ENCODE data around the gene ARRDC1.
"Not testable (repeated sequence)": the region's sequence is repeated elsewhere in the genome, so short reads cannot be mapped to it uniquely, and the experiment has no call there.

The ARRDC1 gene

DNA sequence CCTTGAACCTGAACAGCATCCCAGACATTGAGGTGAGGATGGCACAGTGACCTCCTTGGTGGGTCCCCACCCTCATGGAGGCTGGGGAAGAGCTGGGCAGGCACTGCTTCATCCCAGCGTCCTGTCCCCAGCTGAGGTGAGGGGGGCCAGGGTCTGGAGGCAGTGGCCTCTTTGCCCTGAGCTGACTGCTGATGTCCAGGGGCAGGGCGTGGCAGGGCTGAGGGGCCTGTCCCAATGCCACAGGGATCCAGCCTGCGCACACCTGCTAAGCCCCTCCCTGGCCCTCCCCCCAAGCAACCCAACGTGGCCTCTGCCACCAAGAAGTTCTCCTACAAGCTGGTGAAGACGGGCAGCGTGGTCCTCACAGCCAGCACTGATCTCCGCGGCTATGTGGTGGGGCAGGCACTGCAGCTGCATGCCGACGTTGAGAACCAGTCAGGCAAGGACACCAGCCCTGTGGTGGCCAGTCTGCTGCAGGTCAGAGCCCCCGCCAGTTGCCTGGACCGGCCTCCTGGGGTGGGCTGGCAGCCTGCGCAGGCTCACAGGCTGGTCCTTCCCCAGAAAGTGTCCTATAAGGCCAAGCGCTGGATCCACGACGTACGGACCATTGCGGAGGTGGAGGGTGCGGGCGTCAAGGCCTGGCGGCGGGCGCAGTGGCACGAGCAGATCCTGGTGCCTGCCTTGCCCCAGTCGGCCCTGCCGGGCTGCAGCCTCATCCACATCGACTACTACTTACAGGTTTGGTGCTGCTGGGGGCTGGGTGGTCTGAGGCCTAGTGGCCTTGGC, 8.4 kb downstream of the ARRDC1 start:
- FAIRE-seq, result no peak

DNA sequence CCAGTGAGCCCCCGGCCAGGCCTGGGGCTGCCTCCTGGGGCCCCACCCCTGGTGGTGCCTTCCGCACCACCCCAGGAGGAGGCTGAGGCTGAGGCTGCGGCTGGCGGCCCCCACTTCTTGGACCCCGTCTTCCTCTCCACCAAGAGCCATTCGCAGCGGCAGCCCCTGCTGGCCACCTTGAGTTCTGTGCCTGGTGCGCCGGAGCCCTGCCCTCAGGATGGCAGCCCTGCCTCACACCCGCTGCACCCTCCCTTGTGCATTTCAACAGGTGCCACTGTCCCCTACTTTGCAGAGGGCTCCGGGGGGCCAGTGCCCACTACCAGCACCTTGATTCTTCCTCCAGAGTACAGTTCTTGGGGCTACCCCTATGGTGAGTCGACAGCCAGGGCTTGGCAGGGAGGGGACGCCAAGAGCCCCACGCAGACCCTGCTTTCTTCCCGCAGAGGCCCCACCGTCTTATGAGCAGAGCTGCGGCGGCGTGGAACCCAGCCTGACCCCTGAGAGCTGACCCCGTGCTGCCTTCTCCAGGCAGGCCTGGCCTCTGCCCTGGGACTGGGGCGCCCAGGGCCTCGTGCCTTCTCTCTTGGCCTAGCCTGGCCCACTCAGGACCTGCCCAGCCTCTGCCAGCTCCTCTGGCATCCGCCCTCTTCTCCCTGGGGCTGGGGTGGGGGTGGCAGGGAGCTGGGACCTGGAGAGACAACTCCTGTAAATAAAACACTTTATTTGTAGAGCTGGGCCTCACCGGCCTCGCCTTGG, 9.3 kb downstream of the ARRDC1 start:
- FAIRE-seq, result no peak

DNA sequence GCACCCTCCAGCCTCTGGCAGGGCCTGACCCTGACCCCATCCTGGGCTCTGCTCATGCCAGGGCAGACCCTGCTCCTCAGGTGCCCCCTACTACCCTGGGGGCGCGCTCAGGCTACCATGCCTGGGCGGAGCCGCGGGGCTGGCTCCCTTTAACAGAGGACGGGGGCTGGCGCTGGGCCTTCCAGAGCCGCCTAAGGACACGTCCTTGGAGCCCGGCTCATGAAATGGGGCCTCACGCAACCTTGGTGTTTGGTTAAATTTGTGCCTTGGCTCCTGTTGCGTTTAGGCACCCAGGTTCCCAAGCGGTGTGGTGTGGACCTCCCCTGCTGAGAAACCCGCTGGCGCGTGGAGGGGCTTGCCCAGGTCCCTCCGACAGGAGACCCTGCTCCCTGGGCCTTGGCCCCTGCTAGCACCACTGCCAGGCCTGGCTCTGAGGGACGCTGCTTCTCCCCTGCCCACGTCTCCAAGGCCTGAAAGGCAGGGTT, 9.9 kb downstream of the ARRDC1 start:
- FAIRE-seq, result no peak

DNA sequence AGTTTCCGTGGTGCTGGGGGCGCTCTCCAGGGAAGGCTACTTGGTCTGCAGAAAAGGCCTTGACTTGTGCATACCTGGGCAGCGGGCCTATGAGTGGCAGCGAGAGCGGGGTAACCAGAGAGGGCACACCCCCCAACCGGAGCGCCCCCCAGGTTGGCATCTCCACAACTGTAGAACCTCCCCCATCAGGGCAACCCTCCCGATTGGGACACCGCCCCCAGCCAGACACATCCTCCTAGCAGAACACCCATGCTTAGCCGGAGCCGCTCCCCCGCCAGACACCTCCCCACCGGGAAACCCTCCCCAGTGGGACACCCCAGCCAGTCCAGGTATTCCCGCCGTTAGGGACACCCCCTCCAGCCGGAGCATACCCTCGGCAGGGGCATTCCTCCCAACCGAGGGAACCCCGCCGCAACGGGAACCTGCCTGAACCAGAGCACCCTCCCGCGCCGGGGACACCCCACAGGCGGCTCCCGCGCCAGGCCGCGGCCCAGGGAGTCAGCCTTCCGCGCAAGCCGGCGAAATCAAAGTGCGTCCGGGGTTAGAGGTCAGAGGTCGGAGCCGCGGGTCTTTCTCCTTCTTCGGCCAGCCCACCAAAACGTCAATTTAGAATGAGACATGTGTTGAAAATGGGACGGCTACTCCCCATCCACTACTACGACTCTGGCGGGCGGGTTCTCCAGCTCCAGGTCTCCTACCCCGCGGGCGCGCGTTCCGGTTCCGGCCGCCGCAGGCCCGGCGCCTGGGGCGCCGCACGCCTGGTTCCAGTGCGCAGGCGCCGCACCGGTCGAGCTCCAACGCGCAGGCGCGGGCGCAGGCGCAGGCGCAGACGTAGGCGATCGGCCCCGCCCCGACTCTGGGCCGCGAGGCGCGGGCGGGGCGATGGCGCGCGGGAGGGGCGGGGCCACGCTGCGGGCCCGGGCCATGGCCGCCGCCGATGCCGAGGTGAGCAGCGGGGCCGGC, 12.9 kb downstream of the ARRDC1 start, which contains the start of gene EHMT1:
Gene EHMT1 (plus strand): TSS at position 901 of the 963 bp plus-strand sequence. CDS start 24 bp downstream, at position 925.
- no peak for FAIRE-seq

DNA sequence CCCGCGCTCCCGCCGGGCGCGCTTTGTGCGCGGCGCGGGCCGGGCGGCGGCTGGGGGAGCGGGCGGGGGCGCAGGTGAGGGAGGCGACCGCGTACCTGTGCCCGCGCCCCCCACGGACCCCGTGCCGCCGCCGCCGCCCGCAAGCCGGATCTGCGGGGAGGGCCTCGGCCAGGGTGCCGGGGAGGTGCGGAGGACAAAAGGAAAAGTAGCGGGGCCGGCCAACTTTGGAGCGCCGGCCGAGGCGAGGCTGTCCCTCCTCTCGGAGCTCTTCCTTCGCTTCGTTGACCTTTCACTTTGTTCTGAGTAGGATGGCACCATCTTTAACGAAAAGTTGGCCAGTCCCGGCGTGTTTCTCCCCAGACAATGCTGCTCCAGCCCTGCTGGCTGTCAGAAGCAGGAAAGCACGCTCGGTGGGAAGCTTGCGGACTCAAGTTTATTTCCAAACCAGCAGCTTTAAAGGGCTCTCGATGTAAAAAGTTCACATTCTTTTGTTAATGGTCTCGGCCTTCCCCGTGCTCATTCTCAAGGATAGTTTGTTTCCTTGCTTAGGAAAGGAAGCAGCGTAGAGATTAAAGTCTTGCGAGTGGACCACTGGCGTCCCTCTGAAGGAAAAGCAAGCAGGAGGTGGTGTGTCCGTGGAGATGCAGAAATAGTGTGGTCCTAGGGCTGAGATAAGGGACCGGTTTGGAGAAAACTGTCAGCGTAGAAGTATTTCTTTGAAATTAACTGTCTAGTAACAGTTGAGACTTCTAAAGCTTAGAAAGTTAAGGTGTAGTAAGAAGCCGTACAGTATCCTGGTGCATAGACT, 14.0 kb downstream of the ARRDC1 start:
- no peak for FAIRE-seq

DNA sequence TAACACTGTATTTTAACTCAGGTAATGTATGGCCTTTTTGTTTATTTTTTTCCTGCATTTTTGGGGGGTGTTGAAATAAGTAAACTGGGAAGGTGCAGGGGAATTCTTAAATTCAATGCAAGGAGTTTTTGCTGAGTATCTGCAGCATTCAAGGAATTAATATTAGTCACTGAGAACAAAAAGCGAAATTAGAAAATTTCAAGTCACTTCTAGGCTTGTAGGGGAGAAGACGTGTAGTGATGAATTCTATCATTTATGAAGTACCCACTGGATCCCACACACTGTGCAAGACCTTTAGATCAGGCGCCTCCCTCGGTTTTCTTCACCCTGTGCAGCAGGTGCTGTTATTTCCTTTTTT, 14.5 kb downstream of the ARRDC1 start:
- no peak for FAIRE-seq

DNA sequence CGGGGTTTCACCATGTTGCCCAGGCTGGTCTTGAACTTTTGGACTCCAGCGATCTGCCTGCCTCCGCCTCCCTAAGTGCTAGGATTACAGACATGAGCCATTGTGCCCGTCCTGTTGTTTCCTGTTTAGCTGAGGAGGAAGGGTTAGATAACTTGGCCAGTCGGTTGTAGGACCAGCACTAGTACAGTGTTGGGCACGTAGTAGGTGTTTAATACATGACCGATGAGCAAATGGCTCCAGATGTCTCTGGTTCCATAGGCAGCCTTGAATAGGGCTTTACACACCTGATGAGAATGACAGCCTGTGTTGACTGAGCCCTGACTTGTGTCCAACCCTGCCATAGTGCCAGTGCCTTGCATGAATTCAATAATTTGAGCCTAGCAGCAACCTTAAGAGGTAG, 15.1 kb downstream of the ARRDC1 start:
- no peak for FAIRE-seq

DNA sequence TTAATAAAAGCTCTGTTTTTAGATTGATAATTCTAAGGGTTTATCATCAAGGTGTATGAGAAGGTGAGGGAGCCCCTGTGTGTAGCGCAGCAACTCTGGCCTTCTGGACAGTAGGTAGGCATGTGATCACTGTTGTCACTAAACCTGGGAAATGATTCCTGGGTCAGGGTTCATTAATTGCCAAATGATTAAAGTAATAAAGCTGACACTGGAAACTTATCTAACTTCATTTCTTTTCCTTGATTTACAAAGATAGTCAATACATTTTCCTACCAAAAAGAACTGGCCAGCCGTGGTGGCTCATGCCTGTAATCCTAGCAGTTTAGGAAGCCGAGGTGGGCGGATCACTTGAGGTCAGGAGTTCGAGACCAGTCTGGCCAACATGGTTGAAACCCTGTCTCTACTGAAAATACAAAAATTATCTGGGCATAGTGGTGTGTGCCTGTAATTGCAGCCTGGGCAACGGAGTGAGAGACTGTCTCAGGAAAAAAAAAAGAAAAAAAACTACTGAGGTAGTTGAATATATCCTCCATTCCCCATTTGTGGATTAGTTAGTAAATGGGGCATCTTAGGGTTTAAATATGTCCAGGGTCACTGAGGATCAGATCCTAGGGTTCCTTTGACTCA, 15.8 kb downstream of the ARRDC1 start:
- no peak for FAIRE-seq

DNA sequence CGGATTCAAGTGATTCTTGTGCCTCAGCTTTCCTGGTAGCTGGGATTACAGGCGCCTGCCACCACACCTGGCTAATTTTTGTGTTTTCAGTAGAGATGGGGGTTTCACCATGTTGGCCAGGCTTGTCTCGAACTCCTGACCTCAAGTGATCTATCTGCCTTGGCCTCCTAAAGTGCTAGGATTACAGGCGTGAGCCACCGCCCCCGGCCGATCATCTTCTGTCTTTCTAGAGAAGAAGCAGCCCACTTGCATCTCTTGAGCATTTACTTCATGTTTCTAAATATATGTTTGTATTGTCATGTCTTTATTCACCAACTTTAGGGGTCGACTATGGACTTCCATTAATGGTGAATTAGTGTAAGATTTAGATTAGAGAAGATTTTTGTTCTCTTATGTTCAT, 16.7 kb downstream of the ARRDC1 start:
- FAIRE-seq, result not testable (repeated sequence)

DNA sequence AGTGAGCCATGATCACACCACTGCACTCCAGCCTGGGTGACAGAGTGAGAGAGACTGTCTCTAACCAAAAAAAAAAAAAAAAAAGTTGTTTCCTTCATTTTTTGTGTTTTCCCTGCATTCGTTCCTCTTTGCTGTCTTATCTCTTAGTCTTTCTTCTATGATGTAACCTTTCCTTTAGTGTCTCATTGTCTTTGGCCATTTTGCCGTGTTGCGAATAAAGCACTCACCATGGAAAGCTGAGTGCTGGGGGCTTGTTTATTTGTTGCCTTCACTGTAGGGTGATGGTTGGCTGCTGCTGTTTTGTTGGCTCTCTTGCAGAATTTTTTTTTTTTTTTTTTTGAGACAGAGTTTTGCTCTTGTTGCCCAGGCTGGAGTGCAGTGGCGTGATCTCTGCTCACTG, 21.0 kb downstream of the ARRDC1 start:
- no peak for FAIRE-seq

DNA sequence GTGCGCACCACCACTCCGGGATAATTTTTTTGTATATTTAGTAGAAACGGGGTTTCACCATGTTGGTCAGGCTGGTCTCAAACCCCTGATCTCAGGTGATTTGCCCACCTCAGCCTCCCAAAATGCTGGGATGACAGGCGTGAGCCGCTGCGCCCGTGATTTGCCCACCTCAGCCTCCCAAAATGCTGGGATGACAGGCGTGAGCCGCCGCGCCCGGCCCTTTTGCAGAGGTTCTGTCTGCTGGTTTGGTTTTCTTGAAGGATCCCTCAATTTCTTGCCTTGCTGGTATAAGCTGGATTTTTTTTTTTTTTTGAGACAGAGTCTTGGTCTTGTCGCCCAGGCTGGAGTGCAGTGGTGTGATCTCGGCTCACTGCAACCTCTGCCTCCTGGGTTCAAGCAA, 21.9 kb downstream of the ARRDC1 start:
- FAIRE-seq, result not testable (repeated sequence)

DNA sequence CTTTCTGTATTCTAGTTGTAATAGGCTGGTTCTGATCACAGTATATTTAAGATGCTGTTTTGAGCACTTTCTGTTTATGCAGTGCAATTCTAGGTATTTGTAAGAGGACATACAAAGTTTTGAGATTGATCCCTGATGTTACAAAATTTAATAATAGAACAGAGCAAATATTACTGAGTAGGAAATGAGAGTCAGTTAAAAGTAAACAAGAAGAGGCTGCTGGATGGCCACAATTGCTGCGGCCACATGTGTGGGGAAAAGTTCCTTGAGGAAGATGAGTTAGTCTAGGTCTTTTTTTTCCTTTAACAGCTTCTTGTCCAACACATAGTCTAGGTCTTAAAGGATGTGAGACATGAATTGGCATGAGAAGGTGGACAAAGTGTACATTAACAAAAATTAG, 24.6 kb downstream of the ARRDC1 start:
- FAIRE-seq, result peak; percentile 47

DNA sequence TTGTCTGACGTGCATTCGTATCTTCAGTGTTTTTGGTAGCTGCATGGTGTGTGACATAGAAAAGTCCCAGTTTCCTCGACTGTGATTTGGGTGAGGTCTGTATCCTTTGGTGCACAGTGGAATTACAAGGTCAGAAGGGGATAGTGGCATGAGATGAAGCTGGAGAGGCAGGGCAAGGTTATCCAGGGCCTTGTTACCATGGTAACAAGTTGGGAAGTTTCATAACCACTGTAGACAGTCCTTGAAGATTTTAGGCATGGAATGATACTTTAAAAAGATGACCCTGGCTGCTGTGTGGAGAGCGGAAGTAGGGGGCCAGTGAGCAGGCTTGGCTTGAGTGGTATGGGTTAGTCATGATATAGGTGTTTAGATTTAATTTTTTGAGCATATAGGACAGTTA, 25.2 kb downstream of the ARRDC1 start:
- FAIRE-seq, result no peak

DNA sequence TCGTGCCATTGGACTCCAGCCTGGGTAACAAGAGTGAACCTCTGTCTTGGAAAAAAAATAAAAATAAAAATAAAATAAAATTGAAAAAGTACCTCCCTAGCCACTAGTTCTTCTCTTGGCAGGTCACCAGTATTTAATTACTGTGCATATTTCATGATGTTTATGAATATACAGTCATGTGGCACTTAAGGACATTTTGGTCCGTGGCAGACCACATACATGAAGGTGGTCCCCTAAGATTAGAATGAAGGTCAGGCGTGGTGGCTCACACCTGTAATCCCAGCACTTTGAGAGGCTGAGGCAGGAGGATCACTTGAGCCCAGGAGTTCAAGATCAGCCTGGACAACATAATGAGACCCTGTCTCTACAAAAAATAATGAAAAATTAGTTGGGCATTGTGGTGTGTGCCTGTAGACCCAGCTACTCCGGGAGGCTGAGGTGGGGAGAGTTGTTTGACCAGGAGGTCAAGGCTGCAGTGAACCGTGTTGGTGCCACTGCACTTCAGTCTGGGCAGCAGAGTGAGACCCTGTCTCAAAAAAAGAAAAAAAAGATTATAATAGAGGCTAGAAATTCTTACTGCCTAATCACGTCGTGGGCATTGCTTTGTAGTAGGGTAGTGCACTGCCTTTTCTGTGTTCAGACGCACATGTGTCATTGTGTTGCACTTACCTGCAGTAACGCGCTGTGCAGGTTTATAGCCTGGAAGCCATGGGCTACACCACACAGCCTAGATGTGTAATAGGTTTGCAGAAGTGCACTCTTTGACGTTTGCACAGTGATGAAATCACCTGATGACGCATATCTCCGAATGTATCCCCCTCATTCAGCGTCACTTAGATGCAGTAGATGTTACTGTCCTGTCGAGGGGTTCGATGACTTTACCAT, 26.1 kb downstream of the ARRDC1 start:
- no peak for FAIRE-seq

DNA sequence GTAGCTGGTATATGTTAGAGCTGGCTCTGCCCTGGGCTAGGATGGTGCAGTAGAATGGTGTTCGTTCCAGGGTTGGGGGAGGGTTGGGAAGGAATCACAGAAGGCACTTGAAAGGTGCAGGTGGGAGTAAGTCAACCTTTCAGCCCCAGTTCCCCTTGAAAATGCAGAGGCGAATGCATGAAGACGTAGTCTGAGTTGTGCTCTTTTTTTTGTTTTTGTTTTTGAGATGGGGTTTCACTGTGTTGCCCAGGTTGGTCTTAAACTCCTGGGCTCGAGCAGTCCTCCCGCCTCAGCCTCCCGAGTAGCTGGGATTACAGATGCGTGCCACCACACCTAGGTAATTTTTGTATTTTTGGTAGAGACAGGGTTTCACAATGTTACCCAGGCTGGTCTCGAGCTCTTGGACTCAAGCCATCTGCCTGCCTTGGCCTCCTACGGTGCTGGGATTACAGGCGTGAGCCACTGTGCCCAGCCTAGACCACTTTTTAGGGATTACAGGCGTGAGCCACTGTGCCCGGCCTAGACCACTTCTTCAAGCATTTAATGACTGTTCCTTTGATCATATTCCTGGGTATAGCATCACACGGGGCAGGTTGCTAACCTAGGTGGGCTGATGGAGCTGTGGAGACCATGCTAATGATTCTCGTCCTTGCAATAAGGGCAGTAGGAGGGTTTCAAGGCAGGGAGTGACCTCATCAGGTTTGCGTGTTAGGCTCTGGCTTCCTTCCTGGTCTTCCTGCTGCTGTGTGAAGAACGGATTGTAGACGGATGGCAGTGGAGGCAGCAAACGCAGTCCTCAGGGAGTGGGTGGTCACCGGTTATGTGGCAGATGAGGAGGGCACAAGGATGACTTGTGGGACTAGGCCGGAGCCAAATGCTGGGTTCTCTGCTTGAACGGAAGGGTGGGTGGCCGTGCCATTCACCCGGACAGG, 27.0 kb downstream of the ARRDC1 start:
- no peak for FAIRE-seq

DNA sequence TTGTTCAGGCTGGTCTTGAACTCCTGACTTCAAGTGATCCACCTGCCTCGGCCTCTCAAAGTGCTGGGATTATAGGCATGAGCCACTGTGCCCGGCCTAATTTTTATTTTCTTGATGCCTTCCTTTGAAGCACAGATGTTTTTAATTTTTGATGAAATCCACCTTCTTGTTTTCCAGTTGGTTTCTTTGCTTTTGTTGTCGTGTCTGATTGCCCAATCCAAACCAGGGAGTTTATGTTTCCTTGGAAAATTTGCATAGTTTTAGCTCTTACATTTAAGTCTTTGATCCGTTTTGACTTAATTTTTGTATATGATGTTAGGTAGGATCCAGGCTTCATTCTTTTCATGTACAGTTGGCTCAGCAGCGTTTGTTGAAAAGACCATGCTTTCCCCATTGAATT, 28.5 kb downstream of the ARRDC1 start:
- no peak for FAIRE-seq

DNA sequence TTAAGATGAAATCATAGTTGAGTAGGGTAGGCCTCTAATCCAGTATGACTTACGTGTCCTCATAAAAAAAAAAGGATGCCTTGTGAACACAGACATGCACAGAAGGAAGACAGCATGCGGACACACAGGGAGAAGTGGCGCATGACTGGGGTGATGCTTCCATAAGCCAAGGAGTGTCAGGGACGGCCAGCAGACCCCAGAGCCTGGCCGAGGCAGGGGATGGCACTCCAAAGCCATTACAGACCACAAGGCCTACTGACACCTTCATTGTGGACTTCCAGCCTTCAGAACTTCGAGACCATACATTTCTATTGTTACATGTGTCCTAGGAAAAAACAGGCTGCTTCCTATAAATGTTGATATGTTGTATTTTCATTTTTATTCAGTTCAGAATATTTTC, 33.2 kb downstream of the ARRDC1 start:
- no peak for FAIRE-seq

DNA sequence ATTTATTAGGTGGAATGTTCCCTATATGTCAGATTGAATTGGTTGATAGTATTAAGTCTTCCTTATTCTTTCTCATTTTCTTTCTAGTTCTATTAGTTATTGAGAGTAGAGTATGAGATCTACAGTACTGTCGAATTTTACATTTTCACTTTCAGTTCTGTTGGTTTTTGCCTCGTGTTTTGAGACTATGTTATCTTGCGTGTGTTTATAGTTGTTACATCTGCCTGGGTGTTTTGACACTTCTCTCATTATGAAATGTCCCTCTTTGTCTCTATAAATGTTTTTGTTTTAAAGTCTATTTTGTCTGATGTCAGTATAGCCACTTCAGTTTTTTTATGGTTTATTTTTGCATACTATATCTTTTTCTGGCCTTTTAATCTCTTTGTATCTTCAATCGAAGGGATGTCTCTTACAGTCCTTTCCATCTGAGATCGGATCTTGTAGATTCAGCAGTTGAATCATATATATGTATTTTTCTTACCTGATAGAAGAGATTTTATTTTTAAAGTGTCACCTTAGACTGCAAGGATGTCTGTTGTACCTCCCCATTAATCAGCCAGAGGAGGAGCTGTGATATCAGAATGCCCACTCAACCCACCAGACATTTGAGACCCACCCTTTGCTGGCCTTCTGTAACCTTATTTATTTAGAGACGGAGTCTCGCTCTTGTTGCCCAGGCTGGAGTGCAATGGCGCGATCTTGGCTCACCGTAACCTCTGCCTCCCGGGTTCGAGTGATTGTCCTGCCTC, 34.0 kb downstream of the ARRDC1 start:
- FAIRE-seq, result no peak

DNA sequence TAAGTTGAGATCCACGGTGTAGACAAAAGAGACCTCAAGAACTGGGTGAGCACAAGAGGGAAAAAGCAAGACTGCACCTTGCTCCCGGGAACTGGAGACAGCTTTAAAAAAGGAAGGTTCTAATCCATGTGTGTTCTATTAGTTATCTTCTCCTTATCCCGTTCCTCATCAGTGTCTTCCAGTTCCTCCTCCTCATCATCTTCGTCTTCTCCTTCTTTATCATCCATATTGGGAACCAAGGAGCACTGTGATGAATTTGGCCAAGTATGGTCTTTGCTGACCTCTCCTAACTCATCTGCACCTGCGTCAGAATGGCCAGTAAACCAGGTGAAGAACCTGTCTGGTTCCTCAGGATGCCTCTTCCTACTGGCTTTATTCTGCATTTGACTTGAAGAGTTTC, 35.4 kb downstream of the ARRDC1 start:
- FAIRE-seq, result no peak
